Naive thymus-derived CD4-positive, alpha-beta T cell (primary cell): Measurements from ENCODE around the gene TBC1D9. TPM values are rescaled to one million over a fixed set of nuclear protein-coding genes. Genes with fewer than 3 reads are reported as not detected.
"Not testable (repeated sequence)": the region's sequence is repeated elsewhere in the genome, so short reads cannot be mapped to it uniquely, and the experiment has no call there.

Source experiments
- ATAC-seq: fragments of 150-1000 bp; cut with Tn5 transposase; 2 replicates; pipeline ENCODE4 v1.10.0; 2021; ENCODE audit warnings: mild to moderate bottlenecking, moderate library complexity
- CTCF ChIA-PET: fragments of 350-600 bp; sonication (Branson Sonifier 250); formaldehyde crosslinking; loops from one replicate; lab custom pipeline; 2021; ENCODE audit warnings: antibody characterized with exemption; lab: Charles Lee
- POLR2A ChIA-PET: fragments of 350-600 bp; sonication (Branson Sonifier 250); formaldehyde crosslinking; loops from one replicate; lab custom pipeline; 2021; ENCODE audit warnings: antibody characterized with exemption, inconsistent platforms; lab: Charles Lee
- DNase-seq, 9 donors: peaks; one replicate each; pipeline versions ENCODE4 v3.0.0 to v3.0.0-alpha.2; 2020 to 2022; ENCODE audit warnings: mixed read lengths in 1 of 9
- H3K27ac ChIP-seq: one replicate; pipeline ENCODE4 v1.7.0; 2013; ENCODE audit warnings: mild to moderate bottlenecking, low read depth, low read length, moderate library complexity
- H3K27me3 ChIP-seq, 2 donors: one replicate each; pipeline ENCODE4 v1.7.0; 2013; ENCODE audit warnings: low read length in 2 of 2, mild to moderate bottlenecking in 2 of 2, moderate library complexity in 2 of 2; ENCODE audit not compliant: control insufficient read depth in 2 of 2, insufficient read depth in 2 of 2
- H3K36me3 ChIP-seq, 3 experiments: 1 replicate in 2 of 3; 2 replicates in 1 of 3; pipeline ENCODE4 v1.7.0; 2013; ENCODE audit warnings: low read length in 3 of 3, mild to moderate bottlenecking in 3 of 3, moderate library complexity in 1 of 3; ENCODE audit not compliant: insufficient read depth in 3 of 3, control insufficient read depth in 2 of 3
- H3K4me1 ChIP-seq, 2 donors: one replicate each; pipeline ENCODE4 v1.7.0; 2013; ENCODE audit warnings: low read length in 2 of 2, mild to moderate bottlenecking in 2 of 2, moderate library complexity in 1 of 2; ENCODE audit not compliant: control insufficient read depth in 2 of 2, insufficient read depth in 2 of 2
- H3K4me3 ChIP-seq: 2 replicates; pipeline ENCODE4 v1.7.0; 2013; ENCODE audit warnings: mild to moderate bottlenecking, low read length
- H3K9me3 ChIP-seq, 3 experiments: 1 replicate in 2 of 3; 2 replicates in 1 of 3; pipeline ENCODE4 v1.7.0; 2013; ENCODE audit warnings: low read length in 3 of 3; ENCODE audit not compliant: control insufficient read depth in 2 of 3
- H3K27ac Mint-ChIP-seq, 9 donors: one replicate each; pipeline ENCODE4 v1.8.0; 2020 to 2022; ENCODE audit warnings: mixed read lengths in 9 of 9, mild to moderate bottlenecking in 8 of 9, moderate library complexity in 5 of 9, inconsistent platforms in 2 of 9
- H3K27me3 Mint-ChIP-seq, 5 donors: one replicate each; pipeline ENCODE4 v1.8.0; 2021 to 2022; ENCODE audit warnings: mixed read lengths in 5 of 5, mild to moderate bottlenecking in 1 of 5
- H3K36me3 Mint-ChIP-seq, 5 donors: one replicate each; pipeline ENCODE4 v1.8.0; 2020 to 2022; ENCODE audit warnings: mixed read lengths in 5 of 5, mild to moderate bottlenecking in 3 of 5, inconsistent platforms in 1 of 5
- H3K4me1 Mint-ChIP-seq, 7 donors: one replicate each; pipeline ENCODE4 v1.8.0; 2020 to 2022; ENCODE audit warnings: mixed read lengths in 7 of 7, mild to moderate bottlenecking in 3 of 7, inconsistent platforms in 1 of 7
- H3K4me3 Mint-ChIP-seq, 10 donors: one replicate each; pipeline ENCODE4 v1.8.0; 2020 to 2022; ENCODE audit warnings: mild to moderate bottlenecking in 10 of 10, mixed read lengths in 10 of 10, moderate library complexity in 6 of 10, inconsistent platforms in 2 of 10
- H3K9me3 Mint-ChIP-seq, 11 donors: one replicate each; pipeline ENCODE4 v1.8.0; 2020 to 2022; ENCODE audit warnings: mixed read lengths in 11 of 11, mild to moderate bottlenecking in 4 of 11, inconsistent platforms in 1 of 11, moderate library complexity in 1 of 11
- intact Hi-C, 2 donors: fragments of 100-400 bp; cut with micrococcal nuclease; formaldehyde crosslinking; loops; one replicate each; pipeline ENCODE4 v1.15.1; 2023
- polyA plus RNA-seq, 2 donors: library from polyadenylated mRNA; unstranded; fragments of 300-500 nt; fragmentation: Illumina TruSeq; gene quantifications; one replicate each; pipeline ENCODE4 v1.2.3, GENCODE V29; 2021
- total RNA-seq, 6 experiments: library from RNA in 5 of 6; stranded (reverse) in 5 of 6; gene quantifications; 1 replicate in 5 of 6; 2 replicates in 1 of 6; pipeline ENCODE4 v1.2.3 and lab custom pipeline; 2021 to 2026

The TBC1D9 gene
- total and polyA plus RNA-seq, 7 experiments from 2014 or later: 0.13 to 13.9 (median 0.49) TPM; not detected in 2

DNA sequence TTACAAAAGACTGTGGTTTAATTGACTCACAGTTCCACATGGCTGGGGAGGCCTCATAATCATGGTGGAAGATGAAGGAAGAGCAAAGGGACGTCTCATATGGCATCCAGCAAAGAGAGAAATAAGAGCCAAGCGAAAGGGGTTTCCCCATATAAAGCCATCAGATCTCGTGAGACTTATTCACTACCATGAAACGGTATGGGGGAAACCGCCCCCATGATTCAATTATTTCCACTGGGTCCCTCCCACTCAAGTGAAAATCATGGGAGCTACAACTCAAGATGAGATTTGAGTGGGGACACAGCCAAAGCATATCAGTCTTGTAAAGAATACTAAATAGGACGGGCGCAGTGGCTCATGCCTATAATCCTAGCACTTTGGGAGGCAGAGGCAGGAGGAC is 9.6 kb downstream of the TBC1D9 start:
- H3K27ac ChIP-seq, H3K27ac Mint-ChIP-seq, DNase-seq, H3K4me3 ChIP-seq, H3K4me1 ChIP-seq, H3K27me3 ChIP-seq, H3K9me3 ChIP-seq, H3K36me3 Mint-ChIP-seq, intact Hi-C loops, H3K4me3 Mint-ChIP-seq, H3K4me1 Mint-ChIP-seq, ATAC-seq, H3K36me3 ChIP-seq, CTCF ChIA-PET, POLR2A ChIA-PET: not testable (repeated sequence)
- Mint-ChIP-seq H3K9me3 (peaks cover 0 to 15% (median 7%) of the 10 kb centered on the region in 11 donors), H3K27me3 (peaks cover 20 to 37% (median 29%) of the 10 kb centered on the region in 5 donors)

GRCh38 chr4:140744421-140744820 is 11.8 kb downstream of the TBC1D9 start:
- Mint-ChIP-seq H3K36me3 (peaks cover 0 to 9% (median 0%) of the 10 kb centered on the region in 5 donors), H3K4me1 (peaks cover 0 to 10% (median 0%) of the 10 kb centered on the region in 7 donors), H3K4me3 (no peak overlapping the region), H3K27ac (no peak overlapping the region), H3K27me3 (peaks cover 16 to 44% (median 35%) of the 10 kb centered on the region in 5 donors), H3K9me3 (peaks cover 0 to 15% (median 7%) of the 10 kb centered on the region in 11 donors)
- Histone ChIP-seq H3K4me3 (no peak overlapping the region), H3K27me3 (no peaks in the 10 kb centered on the region), H3K27ac (no peak overlapping the region), H3K4me1 (no peaks in the 10 kb centered on the region), H3K36me3 (no peaks in the 10 kb centered on the region), H3K9me3 (no peaks in the 10 kb centered on the region)
- ChIA-PET POLR2A (no interaction called here), CTCF (no interaction called here)
- no peak for DNase-seq
- no peak for ATAC-seq
- intact Hi-C loops: no loop called here

GRCh38 chr4:140743194-140743931 is 12.8 kb downstream of the TBC1D9 start:
- H3K9me3 ChIP-seq: no peaks in the 10 kb centered on the region
- H3K4me3 ChIP-seq: no peak overlapping the region
- intact Hi-C loops: no loop called here
- H3K27me3 ChIP-seq: no peaks in the 10 kb centered on the region
- ChIA-PET POLR2A (no interaction called here), CTCF (no interaction called here)
- DNase-seq (no peak), ATAC-seq (peak; percentile 73)
- H3K36me3 ChIP-seq: no peaks in the 10 kb centered on the region
- Mint-ChIP-seq H3K4me1 (peaks cover 0 to 10% (median 0%) of the 10 kb centered on the region in 7 donors), H3K9me3 (peaks cover 0 to 10% (median 4%) of the 10 kb centered on the region in 11 donors), H3K36me3 (peaks cover 0 to 7% (median 0%) of the 10 kb centered on the region in 5 donors), H3K27me3 (peaks cover 17 to 45% (median 35%) of the 10 kb centered on the region in 5 donors), H3K4me3 (no peak overlapping the region), H3K27ac (no peak overlapping the region)
- H3K4me1 ChIP-seq: no peaks in the 10 kb centered on the region
- no peak overlapping the region for H3K27ac ChIP-seq

- H3K27me3 Mint-ChIP-seq: peaks cover 17 to 40% (median 32%) of the 10 kb centered on the region in 5 donors
- ATAC-seq: no peak
- H3K36me3 ChIP-seq: no peaks in the 10 kb centered on the region
- no peak overlapping the region for H3K4me3 ChIP-seq
- no peaks in the 10 kb centered on the region for H3K4me1 ChIP-seq
- H3K27ac Mint-ChIP-seq: no peak overlapping the region
- no peak for DNase-seq
- peaks cover 0 to 1% (median 0%) of the 10 kb centered on the region in 5 donors for H3K36me3 Mint-ChIP-seq
- H3K27me3 ChIP-seq: no peaks in the 10 kb centered on the region
- ChIA-PET POLR2A (no interaction called here), CTCF (no interaction called here)
- peaks cover 0 to 10% (median 0%) of the 10 kb centered on the region in 7 donors for H3K4me1 Mint-ChIP-seq
- no peak overlapping the region for H3K27ac ChIP-seq
- intact Hi-C loops: no loop called here
- no peaks in the 10 kb centered on the region for H3K9me3 ChIP-seq
- H3K9me3 Mint-ChIP-seq: peaks cover 0 to 5% (median 2%) of the 10 kb centered on the region in 11 donors
- H3K4me3 Mint-ChIP-seq: no peak overlapping the region
Observed at GRCh38 chr4:140742838-140743193, 13.4 kb downstream of the TBC1D9 start.

DNA sequence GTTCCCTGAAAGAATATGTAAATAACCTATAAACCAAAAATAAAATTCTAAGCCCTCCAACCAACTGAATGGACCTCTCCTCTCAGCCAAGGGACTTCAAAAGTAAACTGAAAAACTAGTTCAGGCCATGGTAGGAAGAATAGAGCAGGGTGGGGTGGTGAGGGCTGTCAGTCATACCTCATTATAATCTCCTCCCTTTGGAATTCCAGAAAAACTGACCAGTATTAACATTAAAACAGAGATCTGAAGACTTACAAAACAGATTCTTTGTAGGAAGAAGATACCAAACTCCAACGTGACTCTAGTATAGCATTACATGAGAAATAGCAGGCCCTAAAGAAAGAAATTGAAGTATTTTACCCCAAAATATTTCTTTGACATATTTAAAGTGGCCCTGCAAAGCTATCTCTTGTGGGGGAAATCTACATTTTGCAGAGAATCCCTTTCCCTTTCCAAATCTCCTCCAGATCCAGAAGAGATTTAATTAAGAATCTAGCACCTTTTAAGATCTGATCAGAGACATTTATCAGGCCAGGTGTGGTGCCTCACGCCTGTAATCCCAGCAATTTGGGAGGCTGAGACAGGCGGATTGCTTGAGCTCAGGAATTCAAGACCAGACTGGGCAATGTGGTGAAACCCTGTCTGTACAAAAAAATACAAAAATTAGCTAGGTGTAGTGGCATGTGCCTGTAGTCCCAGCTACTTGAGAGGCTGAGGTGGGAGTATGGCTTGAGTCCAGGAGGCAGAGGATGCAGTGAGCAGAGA is 15.1 kb downstream of the TBC1D9 start:
- Histone ChIP-seq H3K4me1 (no peaks in the 10 kb centered on the region), H3K27me3 (no peaks in the 10 kb centered on the region), H3K4me3 (no peak overlapping the region), H3K9me3 (no peaks in the 10 kb centered on the region), H3K36me3 (no peaks in the 10 kb centered on the region), H3K27ac (no peak overlapping the region)
- Mint-ChIP-seq H3K36me3 (no peaks in the 10 kb centered on the region), H3K9me3 (no peaks in the 10 kb centered on the region), H3K4me3 (no peak overlapping the region), H3K4me1 (peaks cover 0 to 10% (median 0%) of the 10 kb centered on the region in 7 donors), H3K27ac (no peak overlapping the region), H3K27me3 (peaks cover 17 to 34% (median 33%) of the 10 kb centered on the region in 5 donors)
- POLR2A ChIA-PET: no interaction called here
- ATAC-seq: no peak
- DNase-seq: no peak
- intact Hi-C loops: no loop called here
- CTCF ChIA-PET: no interaction called here

DNA sequence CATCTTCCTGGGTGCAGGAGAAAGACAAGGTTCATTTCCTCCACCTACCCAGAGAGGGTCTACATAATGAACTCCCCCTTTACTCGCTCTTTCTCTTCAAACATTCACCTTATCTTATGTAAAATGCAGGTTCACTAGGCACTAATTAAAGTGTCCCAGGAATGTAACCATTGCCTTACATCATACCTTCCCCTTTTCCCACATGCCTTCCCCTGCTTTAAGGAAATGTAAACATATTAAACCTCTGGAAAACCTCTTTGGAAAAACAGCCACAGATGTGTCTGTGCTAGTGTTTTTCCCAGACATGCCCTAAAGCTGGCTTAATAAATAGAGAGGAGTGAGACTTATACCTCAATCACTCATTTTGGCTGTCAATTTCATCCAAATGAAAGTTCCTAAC is 15.8 kb downstream of the TBC1D9 start:
- ATAC-seq (no peak), DNase-seq (no peak)
- Mint-ChIP-seq H3K4me1 (peaks cover 0 to 10% (median 0%) of the 10 kb centered on the region in 7 donors), H3K4me3 (no peak overlapping the region), H3K36me3 (no peaks in the 10 kb centered on the region), H3K27me3 (peaks cover 17 to 37% (median 31%) of the 10 kb centered on the region in 5 donors), H3K9me3 (no peaks in the 10 kb centered on the region), H3K27ac (no peak overlapping the region)
- Histone ChIP-seq H3K27ac (no peak overlapping the region), H3K27me3 (no peaks in the 10 kb centered on the region), H3K36me3 (no peaks in the 10 kb centered on the region), H3K4me3 (no peak overlapping the region), H3K4me1 (no peaks in the 10 kb centered on the region), H3K9me3 (no peaks in the 10 kb centered on the region)
- ChIA-PET POLR2A (no interaction called here), CTCF (no interaction called here)
- intact Hi-C loops: no loop called here
